HG02763 (cell line): ENCODE results near the gene FCRL1.

Source experiments
- ATAC-seq: cut with Tn5 transposase; IDR thresholded peaks from one replicate; pipeline ENCODE4 v1.9.1; 2021; ENCODE audit warnings: mild to moderate bottlenecking, moderate library complexity; ENCODE audit not compliant: unreplicated experiment

The FCRL1 gene

DNA sequence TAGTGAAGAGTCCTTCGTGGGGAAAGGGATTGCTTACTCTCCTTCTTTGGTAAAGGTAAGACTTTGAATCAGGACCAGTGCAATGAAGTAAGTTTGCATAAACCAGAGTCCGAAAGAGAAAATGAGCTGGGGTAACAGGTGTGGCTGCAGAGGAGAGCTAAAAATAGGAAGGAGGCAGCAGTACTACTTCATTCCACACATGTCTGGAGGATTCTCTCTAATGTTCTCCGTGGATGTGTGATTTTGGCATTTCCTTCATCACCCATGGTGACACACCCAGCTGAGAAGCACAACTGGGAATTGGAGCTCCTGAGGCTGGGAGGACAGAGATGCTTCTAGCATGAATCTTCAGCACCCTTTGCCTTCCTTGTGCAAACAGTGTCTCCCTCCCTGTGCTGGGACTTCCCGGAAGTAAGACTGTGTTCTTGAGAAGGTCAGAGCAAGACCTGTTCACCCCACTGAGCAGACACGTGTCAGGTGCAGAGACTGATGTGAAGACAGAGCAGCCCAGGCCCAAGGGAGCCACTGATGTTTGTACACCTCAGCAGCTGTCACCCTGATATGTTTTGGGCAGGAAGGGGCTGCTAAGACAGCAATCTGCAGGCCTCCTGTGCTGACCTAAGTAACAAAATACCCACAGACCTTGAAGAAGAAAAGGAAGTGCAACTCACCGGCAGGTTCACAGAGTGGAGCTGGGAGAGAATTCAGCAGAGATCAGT lies 13.3 kb downstream of the FCRL1 start:
- ATAC-seq = peak; percentile 89

- ATAC-seq = no peak
Measured at GRCh38 chr1:157803851-157804250, 16.1 kb downstream of the FCRL1 start.

DNA sequence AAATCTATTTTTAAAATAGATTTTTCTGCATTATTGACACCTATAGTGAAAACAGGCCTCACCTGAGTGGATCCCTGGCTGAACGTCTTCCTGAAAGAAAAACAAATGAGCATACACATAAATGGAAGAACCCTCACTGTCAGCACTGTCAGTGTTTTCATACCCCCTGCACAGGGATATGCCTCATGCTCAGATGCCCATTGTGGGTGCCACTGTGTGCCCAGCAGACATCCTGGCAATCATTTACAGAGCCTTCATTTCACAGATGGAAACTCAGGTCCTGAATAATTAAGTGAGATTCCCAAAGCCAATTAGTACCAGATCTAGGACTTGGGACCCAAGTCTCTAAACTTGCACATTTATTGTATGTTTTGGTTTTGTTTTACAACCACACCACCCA lies 19.9 kb downstream of the FCRL1 start:
- ATAC-seq = no peak

DNA sequence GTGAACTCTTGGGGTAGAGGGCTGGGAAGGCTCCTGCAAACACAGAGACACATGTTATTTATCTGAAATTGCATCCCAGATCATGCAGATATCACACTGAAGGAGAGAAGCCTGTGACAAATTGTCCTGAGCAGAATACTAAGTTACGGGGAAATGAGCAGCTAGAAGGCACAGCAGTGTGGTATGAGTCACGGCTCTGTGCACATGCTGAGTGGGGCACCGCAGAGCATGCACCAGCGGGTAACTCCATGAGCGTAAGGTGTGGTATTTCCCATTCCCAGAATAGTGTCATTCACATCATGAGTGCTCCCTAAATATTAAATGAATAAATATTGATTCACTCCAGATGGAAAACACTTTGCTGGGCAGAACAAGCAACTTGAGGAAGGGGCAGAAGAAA lies 21.7 kb downstream of the FCRL1 start:
- no peak for ATAC-seq

GRCh38 chr1:157785248-157785647 lies 34.7 kb downstream of the FCRL1 start:
- no peak for ATAC-seq

GRCh38 chr1:157784801-157785200 lies 35.1 kb downstream of the FCRL1 start:
- ATAC-seq = no peak

GRCh38 chr1:157782931-157783330 lies 37.0 kb downstream of the FCRL1 start:
- ATAC-seq = no peak

- peak; percentile 65 for ATAC-seq
Measured at GRCh38 chr1:157781048-157781447, 38.9 kb downstream of the FCRL1 start.

- no peak for ATAC-seq
Measured at GRCh38 chr1:157776971-157777391, 42.9 kb downstream of the FCRL1 start, which contains the start of gene FCRL2. FCRL2 (minus strand) TSS chr1:157777132; CDS start chr1:157777073, 59 bp downstream.

- ATAC-seq = no peak
Measured at GRCh38 chr1:157775101-157775870, 44.6 kb downstream of the FCRL1 start.

DNA sequence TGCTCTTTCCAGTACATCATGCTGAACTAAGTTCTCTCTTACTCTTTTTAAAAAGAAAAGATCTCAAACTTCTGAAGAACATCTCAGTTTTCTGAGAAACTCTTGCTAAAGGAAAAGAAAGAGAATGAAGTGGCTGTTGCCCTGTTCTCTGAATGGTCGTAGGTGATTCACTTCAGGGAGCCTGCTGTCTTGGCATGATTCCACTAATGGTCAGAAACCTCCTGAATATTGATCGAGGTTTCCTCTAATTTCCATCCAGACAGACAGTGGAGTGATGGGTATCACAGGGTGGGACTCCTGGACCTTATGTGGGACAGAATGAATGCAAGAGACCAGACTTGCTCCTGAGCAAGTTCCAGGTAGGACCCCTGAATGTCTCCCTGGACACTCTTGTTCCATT lies 45.5 kb downstream of the FCRL1 start:
- ATAC-seq = no peak

DNA sequence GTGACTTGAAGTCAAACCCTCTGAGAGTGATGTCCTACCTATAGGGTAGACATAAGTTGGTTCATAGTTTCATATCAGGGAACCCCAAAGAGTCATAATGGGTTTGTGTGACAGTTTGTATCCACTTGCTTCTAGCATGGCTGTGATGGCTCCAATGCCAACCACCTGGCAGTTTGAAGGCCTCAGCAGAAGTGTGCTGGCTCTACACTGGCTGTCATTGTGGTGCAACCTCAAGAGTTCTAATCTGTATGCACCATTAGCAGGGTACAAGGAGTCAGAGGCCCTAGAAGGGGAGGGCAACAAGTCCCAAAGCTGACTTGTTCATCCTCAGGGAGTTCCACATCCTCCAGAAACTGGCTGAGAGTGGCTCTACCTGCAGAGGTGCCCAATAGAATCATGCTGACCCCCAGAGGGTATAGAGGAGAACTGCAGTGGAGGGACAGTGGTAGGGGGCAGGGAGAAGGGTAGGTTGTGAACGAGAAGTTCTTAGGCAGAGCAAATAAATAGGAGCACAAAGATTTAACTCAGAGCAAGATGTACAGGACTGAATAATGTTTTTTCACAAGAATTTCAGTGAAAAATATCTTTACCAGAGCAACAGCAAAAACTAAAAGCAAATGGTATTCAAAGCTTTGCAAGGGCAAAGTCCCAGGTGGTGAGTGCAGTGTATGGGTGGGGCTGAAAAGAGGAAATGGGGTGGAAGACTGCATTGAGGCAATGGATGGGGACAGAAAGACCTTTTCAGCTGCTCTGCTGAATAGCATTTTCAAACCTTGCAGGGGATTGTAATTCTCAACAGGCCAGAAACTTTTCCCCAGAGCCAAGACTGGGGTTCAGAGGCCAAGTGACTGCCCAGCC lies 46.2 kb downstream of the FCRL1 start:
- ATAC-seq = peak; percentile 50

GRCh38 chr1:157771661-157772425 lies 48.1 kb downstream of the FCRL1 start:
- no peak for ATAC-seq

DNA sequence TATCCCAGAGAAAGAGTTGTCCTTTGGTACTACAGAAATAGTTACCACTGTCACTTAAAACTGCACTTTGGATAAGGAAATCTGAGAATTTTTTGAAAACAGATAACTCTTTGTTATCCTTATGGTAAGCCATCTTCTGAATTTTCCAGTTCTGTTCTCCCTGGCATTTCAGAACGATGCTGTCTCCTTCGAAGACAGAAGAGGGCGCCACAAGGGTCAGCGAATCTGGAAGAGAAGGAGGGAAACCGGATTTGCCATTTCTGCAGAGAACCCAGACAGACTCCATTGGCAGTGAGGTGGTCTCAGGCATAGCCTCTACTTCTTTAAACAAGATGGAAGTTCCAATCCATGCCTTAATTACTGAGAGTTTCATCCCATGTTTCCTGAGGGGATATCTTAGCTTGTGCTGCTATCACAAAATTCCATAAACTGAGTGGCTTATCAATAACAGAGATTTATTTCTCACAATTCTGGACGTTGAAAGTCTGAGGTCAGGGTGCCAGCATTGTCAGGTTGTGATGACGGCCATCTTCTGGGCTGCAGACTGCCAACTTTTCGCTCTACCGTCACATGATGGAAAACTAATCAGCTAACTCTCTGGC lies 49.4 kb downstream of the FCRL1 start:
- ATAC-seq = no peak

- ATAC-seq = no peak
Measured at GRCh38 chr1:157766792-157767191, 53.1 kb downstream of the FCRL1 start.

DNA sequence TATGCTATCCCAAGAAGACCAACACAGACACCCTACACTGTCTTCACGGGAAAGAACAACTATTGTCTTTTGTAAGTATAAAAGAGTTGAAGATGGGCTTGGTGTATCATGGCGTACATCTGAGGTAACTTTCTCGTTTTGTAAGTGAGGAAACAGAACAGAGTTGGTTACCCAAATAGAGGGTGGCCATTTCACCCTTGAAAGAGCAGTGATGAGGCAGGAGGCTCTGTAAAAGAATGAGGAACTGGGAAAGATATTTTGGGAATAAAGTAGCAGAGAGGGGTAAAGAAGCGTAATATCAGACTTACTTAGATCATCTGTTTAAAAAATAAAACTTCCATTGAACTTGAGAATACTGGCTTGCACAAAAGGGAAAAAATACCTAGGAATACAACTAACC lies 61.9 kb downstream of the FCRL1 start:
- no peak for ATAC-seq

GRCh38 chr1:157753611-157754010 lies 66.3 kb downstream of the FCRL1 start:
- ATAC-seq = no peak

- ATAC-seq = no peak
Measured at GRCh38 chr1:157751283-157751682, 68.6 kb downstream of the FCRL1 start.

DNA sequence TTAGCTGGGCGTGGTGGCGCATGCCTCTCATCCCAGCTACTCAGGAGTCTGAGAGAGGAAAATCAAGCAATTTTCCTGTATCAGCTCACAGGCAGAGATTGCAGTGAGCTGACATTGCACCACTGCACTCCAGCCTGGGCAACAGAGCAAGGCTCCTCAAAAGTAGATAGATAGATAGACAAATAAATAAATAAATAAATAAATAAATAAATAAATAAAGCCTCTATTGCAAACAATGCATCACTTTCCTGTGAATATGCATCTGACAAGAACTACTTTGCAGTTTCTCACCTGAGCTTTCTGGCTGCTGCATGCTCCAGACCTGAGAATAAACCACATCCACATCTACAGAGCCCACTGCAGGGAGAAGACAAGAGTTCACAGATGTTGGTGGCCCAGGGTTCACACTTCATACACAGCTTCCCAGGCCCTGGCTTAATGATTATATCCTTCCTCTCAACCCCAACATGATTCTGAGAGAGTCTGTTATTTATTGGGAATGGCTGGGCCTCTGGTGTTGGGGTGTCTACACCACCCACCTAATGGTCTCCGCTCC lies 71.6 kb downstream of the FCRL1 start:
- ATAC-seq = no peak
